ENCODE measurements around the gene DOCK2. TPM values are rescaled to one million over a fixed set of nuclear protein-coding genes. Genes with fewer than 3 reads are reported as not detected.

Gene DOCK2
- total and polyA plus RNA-seq, 2 donors: 34.6 to 99.4 TPM

DNA sequence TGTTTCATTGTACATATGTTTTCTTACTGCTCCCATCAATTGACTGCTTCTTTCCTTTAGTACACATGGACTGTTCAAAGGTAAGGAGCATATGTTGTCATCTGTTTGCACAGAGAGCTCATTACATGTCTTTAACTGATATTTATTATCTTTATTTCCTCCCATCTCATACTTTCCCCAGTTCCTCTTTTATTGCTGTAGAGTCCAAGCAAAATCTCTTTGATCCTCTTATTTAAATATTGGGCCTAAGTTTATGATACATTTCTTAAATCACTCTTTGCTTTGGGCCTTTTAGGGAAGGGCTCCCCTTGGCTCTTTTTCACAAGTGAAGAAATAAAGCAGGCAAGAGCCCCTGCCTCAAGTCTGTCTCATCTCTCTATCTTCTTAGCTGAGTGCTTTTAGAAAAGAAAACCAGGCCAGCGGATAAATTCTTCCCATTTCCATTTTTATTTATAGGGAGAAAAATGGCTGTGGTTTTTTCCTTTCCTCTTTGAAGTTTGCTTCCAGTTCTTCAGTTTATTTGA, 152.4 kb downstream of the DOCK2 start:
- WGBS: 99% methylated on average over 1 of the region's 1 CpG
- H3K9me3 ChIP-seq (ENCODE audit: control insufficient read depth in 2 of 2, insufficient read depth in 1 of 2, low read length in 1 of 2): no peaks in the 10 kb centered on the region
- H3K4me1 ChIP-seq (ENCODE audit: control insufficient read depth in 2 of 2, insufficient read depth in 2 of 2, low read length in 2 of 2): no peaks in the 10 kb centered on the region
- H3K4me3 ChIP-seq (ENCODE audit: low read length in 2 of 2): no peak overlapping the region
- peaks cover 11 to 21% of the 10 kb centered on the region in 2 donors for H3K36me3 ChIP-seq (ENCODE audit: control insufficient read depth in 2 of 2, insufficient read depth in 2 of 2, low read length in 1 of 2)
- no peaks in the 10 kb centered on the region for H3K27me3 ChIP-seq (ENCODE audit: control insufficient read depth in 2 of 2, insufficient read depth in 1 of 2, low read length in 1 of 2)
- no peak for DNase-seq (ENCODE audit: low read depth in 6 of 9, low spot score in 9 of 9)
- H3K27ac ChIP-seq (ENCODE audit: low read depth in 1 of 2, low read length in 1 of 2): no peak overlapping the region

DNA sequence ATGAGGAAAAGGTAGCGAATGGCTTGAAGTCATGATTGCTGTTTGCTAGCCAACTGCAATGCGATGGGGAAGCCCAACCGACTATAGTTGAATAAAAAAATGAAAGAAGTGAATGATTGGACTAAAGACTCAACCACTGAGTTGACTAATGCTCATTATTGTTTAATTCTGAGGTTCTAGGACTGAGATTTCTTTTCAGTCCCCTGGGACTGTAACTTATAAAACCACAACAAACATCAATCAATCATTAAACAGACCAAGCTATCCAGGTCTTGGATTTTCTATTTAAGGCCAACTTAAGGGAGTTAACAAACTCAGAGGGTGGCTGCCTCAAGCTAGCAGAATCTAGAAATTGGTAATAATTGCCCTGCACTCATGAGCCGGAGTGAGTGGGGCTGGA, 154.2 kb downstream of the DOCK2 start:
- Histone ChIP-seq H3K4me3 (ENCODE audit: low read length in 2 of 2) (no peak overlapping the region), H3K27me3 (ENCODE audit: control insufficient read depth in 2 of 2, insufficient read depth in 1 of 2, low read length in 1 of 2) (no peaks in the 10 kb centered on the region), H3K36me3 (ENCODE audit: control insufficient read depth in 2 of 2, insufficient read depth in 2 of 2, low read length in 1 of 2) (peaks cover 14 to 30% of the 10 kb centered on the region in 2 donors), H3K4me1 (ENCODE audit: control insufficient read depth in 2 of 2, insufficient read depth in 2 of 2, low read length in 2 of 2) (no peaks in the 10 kb centered on the region), H3K9me3 (ENCODE audit: control insufficient read depth in 2 of 2, insufficient read depth in 1 of 2, low read length in 1 of 2) (no peaks in the 10 kb centered on the region), H3K27ac (ENCODE audit: low read depth in 1 of 2, low read length in 1 of 2) (no peak overlapping the region)
- WGBS: 98% methylated on average over 4 of the region's 4 CpGs
- DNase-seq (ENCODE audit: low read depth in 6 of 9, low spot score in 9 of 9): no peak

DNA sequence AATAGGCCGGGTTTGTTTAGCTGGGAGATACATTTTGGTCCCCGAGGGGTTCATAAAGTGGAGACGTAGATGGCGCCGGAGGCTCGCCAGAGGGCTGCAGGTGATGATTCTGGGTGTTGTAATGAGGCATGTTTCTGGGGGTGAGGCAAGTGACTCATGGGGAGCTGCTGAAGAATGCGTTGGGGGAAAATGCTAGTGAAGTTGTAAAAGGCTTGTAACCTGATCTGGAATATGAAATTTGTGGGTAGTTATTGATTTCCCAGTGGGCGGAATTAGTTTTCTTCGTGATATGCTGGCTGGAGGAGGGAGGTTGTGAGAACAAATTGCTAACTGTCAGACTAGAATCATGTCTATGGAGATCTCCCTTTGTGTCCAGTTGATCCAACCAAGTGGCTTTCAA, 158.3 kb downstream of the DOCK2 start:
- Histone ChIP-seq H3K27ac (ENCODE audit: low read depth in 1 of 2, low read length in 1 of 2) (no peak overlapping the region), H3K4me1 (ENCODE audit: control insufficient read depth in 2 of 2, insufficient read depth in 2 of 2, low read length in 2 of 2) (no peaks in the 10 kb centered on the region), H3K27me3 (ENCODE audit: control insufficient read depth in 2 of 2, insufficient read depth in 1 of 2, low read length in 1 of 2) (no peaks in the 10 kb centered on the region), H3K9me3 (ENCODE audit: control insufficient read depth in 2 of 2, insufficient read depth in 1 of 2, low read length in 1 of 2) (no peaks in the 10 kb centered on the region), H3K36me3 (ENCODE audit: control insufficient read depth in 2 of 2, insufficient read depth in 2 of 2, low read length in 1 of 2) (peaks cover 18 to 34% of the 10 kb centered on the region in 2 donors), H3K4me3 (ENCODE audit: low read length in 2 of 2) (no peak overlapping the region)
- DNase-seq (ENCODE audit: low read depth in 6 of 9, low spot score in 9 of 9): no peak
- 97% methylated on average over 9 of the region's 9 CpGs for WGBS

DNA sequence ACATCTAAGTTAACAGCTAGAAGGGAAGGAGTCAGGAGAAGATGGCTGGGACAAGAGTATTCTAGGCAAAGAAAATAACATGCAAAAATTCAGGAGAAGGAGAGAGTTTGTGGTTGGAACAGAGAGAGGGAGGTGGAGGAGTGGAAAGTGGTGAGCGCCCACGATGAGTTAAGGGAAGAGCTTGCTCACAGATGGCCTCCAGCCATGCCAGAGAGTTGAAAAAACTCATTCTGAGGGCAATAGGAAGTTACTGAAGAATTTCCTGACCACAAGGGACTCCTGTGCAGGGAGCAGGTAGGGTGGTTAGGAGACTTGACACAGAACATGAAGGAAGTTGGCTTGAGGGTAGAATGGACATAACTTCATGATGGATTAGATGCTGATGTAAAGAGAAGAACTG, 159.7 kb downstream of the DOCK2 start:
- H3K27me3 ChIP-seq (ENCODE audit: control insufficient read depth in 2 of 2, insufficient read depth in 1 of 2, low read length in 1 of 2): no peaks in the 10 kb centered on the region
- peaks cover 25 to 32% of the 10 kb centered on the region in 2 donors for H3K36me3 ChIP-seq (ENCODE audit: control insufficient read depth in 2 of 2, insufficient read depth in 2 of 2, low read length in 1 of 2)
- H3K4me3 ChIP-seq (ENCODE audit: low read length in 2 of 2): no peak overlapping the region
- WGBS: 81% methylated on average over 2 of the region's 2 CpGs
- no peaks in the 10 kb centered on the region for H3K4me1 ChIP-seq (ENCODE audit: control insufficient read depth in 2 of 2, insufficient read depth in 2 of 2, low read length in 2 of 2)
- no peak for DNase-seq (ENCODE audit: low read depth in 6 of 9, low spot score in 9 of 9)
- no peak overlapping the region for H3K27ac ChIP-seq (ENCODE audit: low read depth in 1 of 2, low read length in 1 of 2)
- no peaks in the 10 kb centered on the region for H3K9me3 ChIP-seq (ENCODE audit: control insufficient read depth in 2 of 2, insufficient read depth in 1 of 2, low read length in 1 of 2)

DNA sequence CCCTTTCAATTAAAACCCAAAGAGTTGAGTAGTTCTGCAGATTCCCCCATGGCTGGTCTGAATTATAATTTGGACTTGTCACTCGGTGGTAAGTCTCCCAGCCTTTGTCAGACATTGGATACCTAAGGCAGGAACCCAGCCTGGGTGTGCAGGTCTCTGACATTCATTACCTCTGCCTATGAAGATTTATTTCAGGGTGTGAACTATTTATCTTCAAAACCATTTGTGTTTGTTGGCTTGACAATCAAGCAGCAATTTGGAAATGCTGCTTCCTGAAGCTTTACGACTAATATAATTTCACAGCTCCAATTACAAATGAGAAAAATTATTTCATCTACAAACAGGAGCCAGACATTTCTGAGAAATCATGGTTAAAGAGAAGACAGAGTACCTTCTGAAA, 160.5 kb downstream of the DOCK2 start:
- 97% methylated on average over 2 of the region's 2 CpGs for WGBS
- Histone ChIP-seq H3K36me3 (ENCODE audit: control insufficient read depth in 2 of 2, insufficient read depth in 2 of 2, low read length in 1 of 2) (peaks cover 25 to 32% of the 10 kb centered on the region in 2 donors), H3K4me3 (ENCODE audit: low read length in 2 of 2) (no peak overlapping the region), H3K9me3 (ENCODE audit: control insufficient read depth in 2 of 2, insufficient read depth in 1 of 2, low read length in 1 of 2) (no peaks in the 10 kb centered on the region), H3K27ac (ENCODE audit: low read depth in 1 of 2, low read length in 1 of 2) (no peak overlapping the region), H3K27me3 (ENCODE audit: control insufficient read depth in 2 of 2, insufficient read depth in 1 of 2, low read length in 1 of 2) (no peaks in the 10 kb centered on the region), H3K4me1 (ENCODE audit: control insufficient read depth in 2 of 2, insufficient read depth in 2 of 2, low read length in 2 of 2) (no peaks in the 10 kb centered on the region)
- DNase-seq (ENCODE audit: low read depth in 6 of 9, low spot score in 9 of 9): no peak

DNA sequence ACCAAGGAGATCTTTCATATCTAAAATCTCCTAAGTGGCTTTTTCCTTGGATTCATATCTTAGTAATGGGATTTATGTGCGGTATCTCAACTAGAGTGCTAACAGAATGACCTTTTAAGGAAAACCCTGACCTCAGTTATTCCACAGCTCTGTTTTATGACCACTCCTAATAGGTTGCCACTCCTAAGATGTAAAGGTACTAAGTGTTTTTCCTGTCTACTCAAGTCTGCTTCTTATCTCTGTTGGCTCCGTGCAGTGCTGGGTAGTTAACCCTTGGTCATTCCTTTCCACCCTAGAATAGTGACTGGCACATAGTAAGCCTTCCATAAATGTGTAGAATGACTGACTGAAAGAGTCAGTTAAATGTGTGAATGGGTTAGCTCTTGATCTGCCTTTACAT, 161.4 kb downstream of the DOCK2 start:
- Histone ChIP-seq H3K27ac (ENCODE audit: low read depth in 1 of 2, low read length in 1 of 2) (no peak overlapping the region), H3K4me3 (ENCODE audit: low read length in 2 of 2) (no peak overlapping the region), H3K4me1 (ENCODE audit: control insufficient read depth in 2 of 2, insufficient read depth in 2 of 2, low read length in 2 of 2) (no peaks in the 10 kb centered on the region), H3K27me3 (ENCODE audit: control insufficient read depth in 2 of 2, insufficient read depth in 1 of 2, low read length in 1 of 2) (no peaks in the 10 kb centered on the region), H3K36me3 (ENCODE audit: control insufficient read depth in 2 of 2, insufficient read depth in 2 of 2, low read length in 1 of 2) (peaks cover 27 to 30% of the 10 kb centered on the region in 2 donors), H3K9me3 (ENCODE audit: control insufficient read depth in 2 of 2, insufficient read depth in 1 of 2, low read length in 1 of 2) (no peaks in the 10 kb centered on the region)
- DNase-seq (ENCODE audit: low read depth in 6 of 9, low spot score in 9 of 9): no peak
- WGBS: 97% methylated on average over 2 of the region's 2 CpGs

DNA sequence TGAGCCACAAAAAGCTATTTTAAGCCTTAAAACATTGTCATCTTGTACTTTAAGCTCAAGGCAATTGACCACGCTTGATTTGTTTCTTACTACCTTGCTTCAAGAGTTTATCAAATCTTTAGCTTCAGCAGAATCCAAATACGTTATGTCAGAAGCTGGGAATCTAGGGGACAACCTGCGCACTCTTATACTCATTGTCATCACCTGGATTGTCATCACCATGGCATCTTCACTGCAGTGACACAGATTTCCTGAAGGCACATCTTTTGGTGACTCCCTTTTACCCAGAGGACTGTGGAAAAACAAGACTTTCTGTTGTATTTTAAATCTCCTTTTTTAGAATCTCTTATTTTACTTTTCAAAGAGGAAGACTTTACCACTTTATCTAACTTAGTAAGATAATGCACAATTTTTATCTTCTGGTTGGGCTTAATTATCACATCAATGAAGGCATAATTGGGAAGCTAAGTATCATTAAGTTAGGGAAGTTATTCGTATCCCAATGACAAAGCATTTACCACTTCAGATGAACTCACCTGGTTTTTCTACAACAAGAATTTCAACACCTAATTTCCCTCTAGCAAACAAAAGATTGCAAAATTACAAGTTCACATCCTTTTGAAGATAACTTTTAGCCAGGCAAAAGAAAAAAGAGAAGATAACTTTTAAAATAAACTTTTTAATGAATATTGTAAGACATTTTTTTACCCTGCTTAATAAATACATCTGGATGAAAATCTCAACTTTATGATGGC, 162.0 kb downstream of the DOCK2 start:
- no peak for DNase-seq (ENCODE audit: low read depth in 6 of 9, low spot score in 9 of 9)
- Histone ChIP-seq H3K27ac (ENCODE audit: low read depth in 1 of 2, low read length in 1 of 2) (no peak overlapping the region), H3K4me1 (ENCODE audit: control insufficient read depth in 2 of 2, insufficient read depth in 2 of 2, low read length in 2 of 2) (no peaks in the 10 kb centered on the region), H3K9me3 (ENCODE audit: control insufficient read depth in 2 of 2, insufficient read depth in 1 of 2, low read length in 1 of 2) (no peaks in the 10 kb centered on the region), H3K27me3 (ENCODE audit: control insufficient read depth in 2 of 2, insufficient read depth in 1 of 2, low read length in 1 of 2) (no peaks in the 10 kb centered on the region), H3K4me3 (ENCODE audit: low read length in 2 of 2) (no peak overlapping the region), H3K36me3 (ENCODE audit: control insufficient read depth in 2 of 2, insufficient read depth in 2 of 2, low read length in 1 of 2) (peaks cover 25 to 30% of the 10 kb centered on the region in 2 donors)
- 96% methylated on average over 4 of the region's 4 CpGs for WGBS

DNA sequence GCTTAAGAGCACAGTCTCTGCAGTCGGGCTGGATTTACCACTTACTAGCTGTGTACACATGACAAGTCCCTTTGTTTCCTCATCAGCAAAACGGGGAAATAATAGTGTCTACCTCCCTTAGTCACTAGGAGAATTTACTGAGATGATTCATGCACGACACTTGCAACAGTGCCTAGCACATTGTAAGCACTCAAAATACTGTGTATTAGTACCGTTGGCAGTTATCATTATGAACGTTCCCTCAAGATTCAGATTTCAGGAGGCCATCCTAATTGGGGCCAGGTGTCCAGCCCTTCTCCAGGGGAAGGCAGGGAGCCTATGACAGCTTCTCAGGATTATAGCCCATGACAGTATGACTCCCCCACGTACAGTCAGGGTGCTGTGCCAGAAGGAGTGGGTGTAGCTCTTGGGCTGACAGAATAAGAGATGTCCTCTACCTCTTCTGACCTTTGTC, 164.3 kb downstream of the DOCK2 start:
- peaks cover 24 to 27% of the 10 kb centered on the region in 2 donors for H3K36me3 ChIP-seq (ENCODE audit: control insufficient read depth in 2 of 2, insufficient read depth in 2 of 2, low read length in 1 of 2)
- H3K4me1 ChIP-seq (ENCODE audit: control insufficient read depth in 2 of 2, insufficient read depth in 2 of 2, low read length in 2 of 2): peaks cover 0 to 3% of the 10 kb centered on the region in 2 donors
- H3K9me3 ChIP-seq (ENCODE audit: control insufficient read depth in 2 of 2, insufficient read depth in 1 of 2, low read length in 1 of 2): no peaks in the 10 kb centered on the region
- H3K27me3 ChIP-seq (ENCODE audit: control insufficient read depth in 2 of 2, insufficient read depth in 1 of 2, low read length in 1 of 2): no peaks in the 10 kb centered on the region
- 90% methylated on average over 6 of the region's 6 CpGs for WGBS
- H3K27ac ChIP-seq (ENCODE audit: low read depth in 1 of 2, low read length in 1 of 2): no peak overlapping the region
- no peak for DNase-seq (ENCODE audit: low read depth in 6 of 9, low spot score in 9 of 9)
- H3K4me3 ChIP-seq (ENCODE audit: low read length in 2 of 2): no peak overlapping the region

DNA sequence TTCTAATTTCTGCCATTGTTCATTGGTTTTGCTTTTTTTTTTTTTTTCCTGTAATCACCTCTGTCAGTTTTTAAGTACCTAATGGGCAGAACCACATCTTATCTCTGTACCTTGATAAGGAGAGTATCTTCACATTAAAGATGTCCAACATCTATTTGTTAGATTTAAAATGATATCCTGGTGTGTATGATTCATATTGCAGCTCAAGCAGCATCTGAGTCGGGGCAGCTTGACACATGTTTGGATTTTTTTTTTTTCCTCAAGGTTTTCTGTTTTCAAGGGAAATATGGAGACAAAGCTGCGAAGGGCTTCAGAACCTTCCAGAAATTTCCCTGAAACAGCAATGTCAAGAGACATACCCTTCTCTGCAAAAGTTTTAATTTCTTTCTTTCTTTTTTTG, 164.7 kb downstream of the DOCK2 start:
- WGBS: 93% methylated on average over 2 of the region's 2 CpGs
- peaks cover 24 to 27% of the 10 kb centered on the region in 2 donors for H3K36me3 ChIP-seq (ENCODE audit: control insufficient read depth in 2 of 2, insufficient read depth in 2 of 2, low read length in 1 of 2)
- H3K27ac ChIP-seq (ENCODE audit: low read depth in 1 of 2, low read length in 1 of 2): no peak overlapping the region
- H3K4me3 ChIP-seq (ENCODE audit: low read length in 2 of 2): no peak overlapping the region
- H3K9me3 ChIP-seq (ENCODE audit: control insufficient read depth in 2 of 2, insufficient read depth in 1 of 2, low read length in 1 of 2): no peaks in the 10 kb centered on the region
- H3K4me1 ChIP-seq (ENCODE audit: control insufficient read depth in 2 of 2, insufficient read depth in 2 of 2, low read length in 2 of 2): peaks cover 0 to 3% of the 10 kb centered on the region in 2 donors
- H3K27me3 ChIP-seq (ENCODE audit: control insufficient read depth in 2 of 2, insufficient read depth in 1 of 2, low read length in 1 of 2): no peaks in the 10 kb centered on the region
- no peak for DNase-seq (ENCODE audit: low read depth in 6 of 9, low spot score in 9 of 9)

Measured in thymus (tissue), 11 donors.